Measurements from ENCODE around the gene TLCD3B. TPM values are rescaled to one million over a fixed set of nuclear protein-coding genes. Genes with fewer than 3 reads are reported as not detected.
"Not testable (repeated sequence)": the region's sequence is repeated elsewhere in the genome, so short reads cannot be mapped to it uniquely, and the experiment has no call there.

The TLCD3B gene
- total RNA-seq, 1 donor from 2014 or later, result not detected

DNA sequence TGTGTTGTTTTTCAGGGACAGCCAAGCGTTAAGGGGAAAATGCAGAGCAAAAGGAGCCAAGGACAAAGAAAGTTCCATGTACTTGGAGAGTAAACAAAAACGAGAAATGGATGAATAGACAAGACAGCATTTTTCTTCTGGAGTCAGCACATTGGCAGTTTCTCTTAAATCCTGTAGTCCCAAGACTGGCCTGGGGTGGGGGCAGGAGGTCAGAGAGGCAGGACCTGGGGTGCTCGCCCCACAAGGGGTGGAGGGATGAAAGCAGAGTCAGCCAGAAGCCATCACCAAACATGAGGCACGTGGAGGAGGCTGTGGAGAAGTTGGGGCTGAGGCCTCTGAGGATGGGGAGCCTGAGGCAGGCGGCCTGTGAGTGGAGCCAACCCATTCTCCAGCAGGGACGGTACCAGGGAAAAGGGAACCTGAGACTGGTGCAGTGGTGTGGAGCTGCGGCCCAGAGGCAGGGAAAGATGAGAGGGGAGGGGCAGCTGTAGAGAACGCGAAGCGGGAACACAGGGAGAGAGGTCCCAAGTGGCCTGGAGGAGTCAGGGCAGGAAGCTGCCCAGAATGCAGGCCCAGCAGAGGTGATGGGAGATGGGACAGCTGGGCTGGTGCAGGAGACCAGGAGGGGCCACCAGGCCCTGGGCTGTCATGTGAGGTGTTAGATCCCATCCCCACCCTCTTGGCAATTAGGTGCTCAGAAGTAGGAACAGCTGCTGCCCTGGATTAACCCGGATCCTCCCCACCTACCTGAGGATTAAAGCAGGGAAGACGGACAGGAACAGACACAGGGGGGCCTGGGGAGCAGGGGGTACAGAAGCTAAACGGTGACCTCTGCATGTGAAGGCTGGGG lies 3.3 kb downstream of the TLCD3B start:
- DNase-seq (ENCODE audit: low spot score), result no peak

DNA sequence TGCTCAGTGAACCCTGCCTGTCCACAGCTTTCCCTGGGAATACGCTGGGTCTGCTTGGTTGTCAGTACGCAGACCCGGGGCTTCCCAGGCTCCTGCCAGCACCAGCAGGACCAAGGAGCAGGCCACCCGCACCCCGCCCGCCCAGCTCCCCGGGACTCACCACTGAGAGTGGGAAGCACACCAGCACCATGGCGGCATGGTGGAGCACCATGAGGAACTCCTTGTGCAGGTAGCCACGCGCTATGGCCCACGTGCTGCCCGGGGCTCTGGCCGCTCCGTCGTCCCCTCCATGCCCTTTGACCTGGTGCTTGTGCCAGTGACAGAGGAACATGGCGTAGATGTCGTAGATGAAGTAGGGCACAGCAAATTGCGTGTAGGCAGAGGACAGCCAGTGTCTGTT lies 4.6 kb downstream of the TLCD3B start:
- DNase-seq (ENCODE audit: low spot score), result no peak

DNA sequence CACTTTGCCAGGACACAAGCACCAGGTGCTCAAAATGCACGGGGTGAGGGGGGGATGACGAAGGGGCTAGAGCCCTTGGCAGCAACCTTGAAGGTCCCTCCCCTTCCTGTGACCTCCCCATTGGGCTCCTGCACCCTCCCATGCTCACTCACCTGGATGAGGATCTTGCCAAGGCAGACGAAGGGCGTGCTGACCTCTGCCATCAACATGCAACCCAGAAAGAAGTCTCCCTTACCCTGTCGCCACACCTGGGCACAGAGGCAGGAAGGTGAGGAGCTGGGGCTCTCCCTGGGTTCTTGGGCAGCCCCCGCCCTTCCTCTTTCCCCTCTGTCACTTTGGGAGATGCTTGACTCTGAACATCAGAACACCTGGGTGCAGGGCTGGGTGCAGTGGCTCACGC lies 5.5 kb downstream of the TLCD3B start:
- no peak for DNase-seq (ENCODE audit: low spot score)

DNA sequence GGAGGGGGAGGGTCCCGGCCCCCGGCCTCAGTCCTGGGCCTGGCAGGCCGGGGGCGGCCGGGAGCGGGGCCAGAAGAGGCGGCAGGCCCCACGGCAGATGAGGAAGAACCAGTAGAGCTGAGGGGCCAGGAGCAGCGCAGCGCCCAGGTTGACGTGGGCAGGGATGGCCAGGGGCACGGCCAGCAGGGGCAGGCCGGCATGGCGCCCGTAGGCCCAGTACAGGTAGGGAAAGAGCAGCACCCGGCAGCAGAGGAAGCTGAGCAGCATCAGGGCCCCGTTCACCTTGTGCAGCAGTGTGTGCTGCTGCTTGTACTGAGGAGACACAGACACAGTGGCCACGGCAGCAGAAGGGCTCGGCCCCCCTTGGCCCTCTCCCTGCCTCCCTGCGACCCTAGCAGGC lies 5.9 kb downstream of the TLCD3B start:
- DNase-seq (ENCODE audit: low spot score), result no peak

DNA sequence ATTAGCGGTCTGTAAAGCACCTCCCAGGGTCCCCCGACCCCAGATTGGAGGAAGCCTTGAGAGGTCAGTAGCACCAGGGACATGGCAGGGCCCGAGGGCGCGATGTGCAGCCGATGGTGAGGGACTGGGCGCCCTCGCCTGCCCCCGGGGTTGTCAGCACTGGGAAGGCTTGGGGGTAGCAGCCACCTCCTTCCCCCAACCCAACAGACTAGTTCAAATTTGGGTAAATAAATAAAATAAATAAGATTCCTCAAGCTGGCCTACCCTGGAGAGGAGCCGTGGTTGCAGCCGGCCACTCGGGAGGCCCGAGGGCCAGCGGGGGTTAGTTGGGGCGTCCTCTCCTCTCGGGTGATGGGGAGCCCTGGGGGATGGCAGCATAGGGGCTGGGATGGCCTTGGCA lies 6.6 kb downstream of the TLCD3B start:
- DNase-seq (ENCODE audit: low spot score), result no peak

DNA sequence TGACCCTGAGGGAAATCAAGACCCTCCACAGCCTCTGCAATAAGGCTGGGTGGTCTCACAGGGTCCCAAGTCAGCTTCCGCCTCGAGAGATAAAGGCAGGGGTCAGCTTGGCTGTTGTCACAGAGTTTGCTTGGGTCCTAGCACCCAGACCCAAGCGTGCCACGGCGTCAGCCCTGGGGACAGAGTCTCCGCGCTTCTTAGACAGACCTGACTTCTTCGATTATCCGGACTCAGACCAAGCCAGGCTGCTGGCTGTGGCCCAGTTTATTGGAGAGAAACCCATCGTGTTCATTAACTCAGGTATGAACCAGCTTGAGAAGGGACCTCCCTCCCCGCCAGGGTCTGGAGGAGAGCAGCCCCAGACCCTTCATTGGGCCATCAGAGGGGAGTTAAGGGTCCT lies 7.5 kb downstream of the TLCD3B start:
- DNase-seq (ENCODE audit: low spot score), result no peak

DNA sequence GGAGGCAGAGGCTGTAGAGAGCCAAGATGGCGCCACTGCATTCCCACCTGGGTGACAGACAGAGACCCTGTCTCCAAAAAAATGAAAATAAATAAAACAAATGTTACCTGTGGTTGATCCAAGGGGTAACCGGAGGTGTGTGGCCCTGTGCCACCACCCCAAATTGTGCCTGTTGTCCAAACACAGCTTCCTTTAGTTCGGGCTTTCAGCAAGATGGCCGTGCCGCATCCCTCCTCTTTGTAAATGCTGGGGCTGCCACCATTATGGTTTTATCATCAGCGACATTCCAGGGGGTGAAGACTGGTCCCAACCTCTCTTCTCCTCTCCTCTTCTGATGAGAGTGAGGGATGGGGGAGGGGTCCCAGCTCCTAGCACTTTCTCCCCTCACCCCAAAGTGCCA lies 8.2 kb downstream of the TLCD3B start, which contains the start of gene C16orf92:
TSS of gene C16orf92 (plus strand) at position 312 of the 400 bp plus-strand sequence. CDS start 143 bp downstream, outside the sequence.
- no peak for DNase-seq (ENCODE audit: low spot score)

DNA sequence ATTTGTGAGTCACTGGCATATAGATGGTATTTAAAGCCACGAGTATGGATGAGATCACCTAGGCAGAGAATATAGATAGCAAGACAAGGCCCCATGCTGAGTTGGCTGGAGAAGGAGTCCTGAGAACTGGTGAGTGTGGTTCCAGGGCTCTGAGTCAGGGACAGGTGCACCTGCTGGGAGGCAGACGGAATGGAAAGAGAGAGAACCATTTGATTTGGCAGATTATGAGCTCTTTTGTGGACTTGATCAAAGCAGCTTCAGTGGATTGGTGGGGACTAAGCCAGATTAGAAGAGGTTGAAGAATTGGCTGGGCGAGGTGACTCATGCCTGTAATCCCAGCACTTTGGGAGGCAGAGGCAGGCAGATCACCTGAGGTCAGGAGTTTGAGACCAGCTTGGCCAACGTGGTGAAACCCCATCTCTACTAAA lies 12.3 kb downstream of the TLCD3B start:
- no peak for DNase-seq (ENCODE audit: low spot score)

DNA sequence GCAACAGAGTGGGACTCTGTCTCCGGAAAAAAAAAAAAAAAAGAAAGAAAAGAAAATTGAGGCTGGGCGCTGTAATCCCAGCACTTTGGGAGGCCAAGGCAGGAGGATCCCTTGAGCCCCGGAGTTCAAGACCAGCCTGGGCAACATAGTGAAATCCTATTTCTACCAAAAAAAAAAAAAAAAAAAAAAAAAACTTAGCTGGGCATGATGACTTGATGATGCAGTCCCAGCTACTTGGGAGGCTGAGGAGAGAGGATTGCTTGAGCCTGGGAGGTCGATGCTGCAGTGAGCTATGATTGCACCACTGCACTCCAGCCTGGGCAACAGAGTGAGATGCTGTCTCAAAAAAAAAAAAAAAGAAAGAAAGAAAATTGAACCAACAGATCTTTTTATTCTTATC lies 13.1 kb downstream of the TLCD3B start:
- not testable (repeated sequence) for DNase-seq (ENCODE audit: low spot score)

DNA sequence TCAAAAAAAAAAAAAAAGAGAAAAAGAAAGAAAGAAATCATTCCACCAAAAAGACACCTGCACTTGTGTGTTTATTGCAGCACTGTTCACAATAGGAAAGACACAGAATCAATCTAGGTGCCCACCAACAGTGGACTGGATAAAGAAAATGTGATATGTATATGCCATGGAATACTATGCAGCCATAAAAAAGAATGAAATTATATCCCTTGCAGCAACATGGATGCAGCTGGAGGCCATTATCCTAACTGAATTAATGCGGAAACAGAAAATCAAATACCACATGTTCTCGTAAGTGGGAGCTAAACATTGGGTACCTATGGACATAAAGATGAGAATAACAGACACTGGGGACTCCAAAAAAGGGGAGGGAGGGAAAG lies 13.8 kb downstream of the TLCD3B start:
- no peak for DNase-seq (ENCODE audit: low spot score)

DNA sequence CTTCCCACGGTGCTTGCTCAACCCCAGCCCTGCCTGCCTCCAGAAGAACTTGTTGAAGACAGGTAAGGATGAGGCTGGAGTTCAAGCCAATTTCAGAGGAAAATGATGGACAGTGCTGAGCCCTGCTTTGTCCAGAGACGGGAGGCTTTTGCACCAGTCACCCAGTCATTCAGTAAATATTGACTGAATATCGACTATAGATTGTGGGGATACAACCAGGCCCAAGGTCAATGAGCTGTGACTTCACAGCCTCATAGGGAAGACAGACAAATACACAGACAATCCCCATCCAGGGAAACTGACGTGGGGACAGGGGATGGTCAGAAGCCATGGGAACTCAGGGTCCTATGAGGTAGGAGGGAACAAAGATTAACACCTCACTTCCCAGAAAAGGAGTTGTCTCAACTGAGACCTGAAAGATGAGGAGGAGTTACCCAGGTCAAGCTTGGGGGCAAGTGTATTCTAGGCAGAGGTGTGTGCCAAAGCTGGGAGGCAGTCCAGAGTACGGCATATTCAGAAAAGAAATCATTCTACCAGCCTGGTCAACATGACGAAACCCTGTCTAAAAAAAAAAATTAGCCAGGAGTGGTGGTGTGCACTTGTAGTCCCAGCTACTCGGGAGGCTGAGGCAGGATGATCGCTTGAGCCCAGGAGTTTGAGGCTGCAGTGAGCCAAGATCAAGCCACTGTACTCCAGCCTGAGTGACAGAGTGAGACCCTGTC lies 14.4 kb downstream of the TLCD3B start:
- DNase-seq (ENCODE audit: low spot score), result no peak

DNA sequence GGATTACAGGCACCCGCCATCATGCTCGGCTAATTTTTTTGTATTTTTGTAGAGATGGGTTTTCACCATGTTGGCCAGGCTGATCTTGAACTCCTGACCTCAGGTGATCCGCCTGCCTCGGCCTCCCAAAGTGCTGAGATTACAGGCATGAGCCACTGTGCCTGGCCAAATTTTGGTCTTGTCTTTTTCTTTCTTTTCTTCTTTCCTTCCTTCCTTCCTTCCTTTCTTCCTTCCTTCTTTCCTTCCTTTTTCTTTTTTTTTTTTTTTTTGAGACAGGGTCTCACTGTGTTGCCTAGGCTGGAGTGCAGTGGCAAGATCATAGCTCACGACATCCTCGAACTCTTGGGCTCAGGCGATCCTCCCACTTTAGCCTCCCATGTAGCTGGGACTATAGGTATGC lies 15.6 kb downstream of the TLCD3B start:
- not testable (repeated sequence) for DNase-seq (ENCODE audit: low spot score)

DNA sequence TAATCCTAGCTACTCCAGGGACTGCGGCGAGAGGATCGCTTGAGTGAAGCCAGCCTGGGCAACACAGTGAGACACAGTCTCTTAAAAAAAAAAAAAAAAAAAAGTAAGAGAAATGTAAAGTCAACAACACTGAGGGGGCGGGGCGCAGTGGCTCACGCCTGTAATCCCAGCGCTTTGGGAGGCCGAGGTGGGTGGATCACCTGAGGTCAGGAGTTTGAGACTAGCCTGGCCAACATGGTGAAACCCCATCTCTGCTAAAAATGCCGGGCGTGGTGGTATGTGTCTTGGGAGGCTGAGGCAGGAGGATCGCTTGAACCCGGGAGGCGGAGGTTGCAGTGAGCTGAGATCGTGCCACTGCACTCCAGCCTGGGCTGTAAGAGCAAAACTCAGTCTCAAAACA lies 18.5 kb downstream of the TLCD3B start:
- DNase-seq (ENCODE audit: low spot score), result not testable (repeated sequence)

DNA sequence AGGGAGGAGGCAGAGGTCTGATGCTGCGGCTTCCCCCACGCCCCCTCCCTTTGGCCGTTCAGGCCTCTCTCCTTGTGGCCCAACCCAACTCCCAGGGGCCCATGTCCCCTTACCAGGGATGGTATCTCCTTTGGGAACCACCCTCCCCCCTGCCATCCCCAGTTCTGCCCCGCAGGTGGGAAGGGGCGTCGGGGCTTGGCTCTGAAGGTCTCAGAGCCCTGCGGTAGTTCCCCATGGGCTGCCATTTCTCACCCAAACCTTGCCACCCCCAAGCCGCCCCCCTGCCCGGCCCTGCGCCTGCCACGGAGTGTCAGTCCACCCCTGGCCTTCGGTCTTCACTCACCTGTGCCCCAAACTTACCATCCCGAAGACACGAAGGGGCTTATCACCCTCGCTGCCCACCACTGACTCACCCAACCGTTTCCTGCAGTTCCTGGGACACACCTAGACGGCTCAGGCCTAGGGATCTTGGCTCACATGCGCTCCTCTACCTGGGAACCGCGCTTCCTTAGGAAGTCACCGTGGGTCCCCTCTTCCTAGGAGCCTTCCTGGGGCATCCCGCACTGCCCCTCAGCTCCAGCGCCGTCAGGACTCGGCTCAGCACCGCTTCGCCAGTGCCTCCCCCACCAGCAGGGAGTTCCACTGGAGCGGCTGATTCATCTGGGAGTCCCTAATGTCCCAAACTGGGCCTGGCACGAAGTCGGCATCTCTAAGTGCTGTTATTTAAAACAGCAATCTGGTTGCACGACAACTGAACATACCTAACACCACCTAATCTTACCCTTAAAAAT lies 19.2 kb downstream of the TLCD3B start:
- no peak for DNase-seq (ENCODE audit: low spot score)

DNA sequence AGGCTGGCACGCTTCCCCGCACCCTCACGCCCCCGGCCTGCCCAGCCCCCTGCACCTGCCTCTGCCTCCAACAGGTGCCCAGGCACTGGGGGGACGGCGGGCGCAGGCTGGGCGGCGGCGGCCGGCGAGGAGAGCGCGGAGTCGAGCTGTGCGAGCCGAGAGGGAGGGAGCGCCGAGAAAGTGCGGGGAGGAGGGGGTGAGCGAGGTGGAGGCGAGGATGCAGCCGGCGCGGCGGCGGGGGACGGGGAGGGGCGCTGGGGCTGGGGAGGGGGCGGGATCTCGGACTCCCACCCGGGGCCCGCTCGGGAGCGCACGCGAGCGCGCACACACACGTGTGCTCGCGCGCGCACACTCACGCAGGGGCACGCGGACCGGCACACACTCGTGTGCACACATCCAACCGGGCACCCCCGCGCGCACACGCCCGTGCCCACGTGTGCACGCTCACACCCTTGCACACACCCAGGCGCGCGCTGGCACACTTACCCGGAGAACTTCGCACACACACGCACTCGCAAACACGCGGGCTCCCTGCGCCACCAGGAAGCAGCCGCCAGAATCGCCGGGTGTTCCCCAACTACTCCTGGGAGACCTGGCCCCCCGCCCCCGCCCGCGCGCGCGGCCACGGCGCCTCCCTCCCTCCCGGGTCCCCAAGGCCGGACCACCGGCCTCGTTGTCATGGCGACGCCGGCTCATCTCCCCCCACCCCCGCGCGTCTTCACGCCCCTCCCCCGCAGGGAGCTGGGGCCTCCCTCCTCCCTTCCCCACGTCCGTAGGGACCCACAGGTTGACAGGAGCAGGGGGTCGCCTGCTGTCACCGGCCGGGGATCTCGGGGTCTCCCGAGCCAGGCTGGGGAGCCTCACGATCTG lies 20.0 kb downstream of the TLCD3B start, which contains the start of gene DOC2A:
TSS of gene DOC2A (minus strand) at position 184 of the 870 bp plus-strand sequence. CDS start 805 bp downstream, outside the sequence.
- DNase-seq (ENCODE audit: low spot score), result no peak

DNA sequence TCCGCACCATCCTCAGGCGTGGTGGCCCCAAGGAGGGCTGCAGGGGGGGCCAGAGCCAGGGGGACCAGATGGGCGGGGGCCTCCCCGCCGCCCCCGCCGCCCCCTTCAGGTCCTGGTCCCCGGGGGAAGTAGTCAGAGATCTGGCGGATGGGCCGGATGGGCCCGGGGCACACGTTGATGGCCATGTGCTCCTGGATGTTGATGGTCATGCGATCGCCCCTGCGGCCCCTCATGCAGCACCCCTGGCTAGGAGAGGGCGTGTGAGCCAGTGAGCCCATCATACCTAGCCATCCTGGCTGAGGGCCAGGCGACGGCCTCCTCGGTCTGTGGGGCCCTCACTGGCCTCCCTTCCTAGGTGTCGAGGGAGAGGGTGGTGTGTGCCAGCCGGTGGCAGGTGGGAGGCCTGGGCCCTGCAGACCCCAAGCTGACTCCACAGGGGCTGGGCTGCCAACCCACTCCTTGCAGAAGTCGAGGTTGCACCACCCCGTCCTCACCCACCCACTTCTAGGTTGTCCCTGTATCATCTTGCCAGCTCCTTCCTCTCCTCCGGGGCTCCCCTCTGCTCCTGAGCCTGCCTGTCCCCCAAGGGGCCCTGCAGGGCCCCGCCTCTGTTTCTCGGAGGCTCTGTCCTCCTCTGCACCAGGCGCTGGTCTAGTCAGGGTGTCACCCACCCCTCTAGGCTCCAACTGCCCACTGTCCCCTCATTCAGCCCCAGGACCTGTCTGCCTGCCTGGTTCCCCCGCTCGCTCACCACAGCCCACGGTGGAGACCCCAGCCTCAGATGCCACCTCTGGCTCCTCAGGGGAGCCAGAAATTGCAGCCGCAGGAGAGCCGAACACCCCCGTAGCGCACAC lies 20.9 kb downstream of the TLCD3B start:
- DNase-seq (ENCODE audit: low spot score), result no peak

DNA sequence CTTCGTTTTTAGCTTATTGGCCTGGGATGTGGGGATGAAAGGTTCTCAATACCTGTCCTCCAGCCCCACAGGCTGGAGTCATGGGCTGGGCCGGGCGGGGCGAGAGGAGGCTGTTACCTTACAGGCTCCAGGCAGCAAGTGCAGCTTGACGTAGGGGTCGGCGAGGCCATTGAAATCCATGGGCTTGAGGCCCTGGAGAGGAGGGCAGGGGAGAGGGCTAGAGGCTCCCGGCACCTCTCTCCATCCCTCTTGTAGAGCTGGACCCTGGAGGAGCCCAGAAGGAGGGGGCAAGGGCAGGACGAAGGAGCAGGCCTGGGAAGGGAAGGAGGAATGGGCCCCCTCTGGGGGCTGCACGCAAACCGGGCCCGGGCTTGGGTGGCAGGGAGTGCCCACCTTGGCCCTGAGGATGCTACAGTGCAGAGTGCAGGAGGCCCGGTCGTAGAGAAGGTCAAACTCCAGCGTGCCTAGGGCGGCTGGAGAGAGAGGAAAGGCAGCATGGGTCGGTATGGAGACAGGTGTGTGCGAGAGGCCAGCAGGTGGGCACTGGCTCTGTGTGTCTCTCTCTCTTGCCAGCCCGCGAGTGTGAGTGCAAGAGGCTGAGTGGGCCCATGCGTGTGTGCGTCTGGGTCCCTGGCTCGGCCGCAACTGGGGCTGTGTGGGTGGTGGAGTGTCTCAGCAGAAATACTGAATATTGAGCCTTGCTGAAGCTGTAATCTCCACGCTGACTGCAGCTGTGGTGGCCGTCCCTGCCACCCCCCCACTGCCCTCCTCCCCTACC lies 21.8 kb downstream of the TLCD3B start:
- DNase-seq (ENCODE audit: low spot score), result no peak

DNA sequence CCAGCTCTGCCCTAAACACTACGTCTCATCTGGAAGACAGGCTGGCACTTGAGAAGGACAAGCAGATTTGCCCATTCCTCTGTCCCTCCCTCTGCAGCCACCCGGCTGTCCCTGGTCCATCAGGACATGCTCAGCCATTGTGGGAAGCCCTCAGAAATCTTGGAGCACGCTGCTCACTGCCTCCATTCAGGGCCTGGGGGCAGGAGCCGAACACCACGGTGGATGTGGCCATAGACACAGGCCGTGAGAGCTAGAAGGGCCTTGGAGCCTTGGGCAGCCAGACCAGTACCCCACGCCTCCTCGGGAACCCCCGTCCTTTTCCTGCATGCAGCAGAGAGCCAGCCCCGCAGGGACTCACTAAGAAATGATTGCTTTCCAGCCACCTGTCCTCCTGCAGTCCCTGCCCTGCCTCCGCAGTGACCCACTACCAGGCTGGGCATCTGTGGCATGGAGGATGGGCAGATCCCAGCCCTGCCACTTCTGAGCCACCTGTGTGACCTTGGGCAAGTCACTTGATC lies 23.6 kb downstream of the TLCD3B start:
- DNase-seq (ENCODE audit: low spot score), result no peak
